Activated T-cell treated with anti-CD3 and anti-CD28 coated beads, Interleukin-2, amount 50 U/mL, for 24 hours (primary cell): ENCODE data around the gene THSD7B.

Source experiments
- DNase-seq: peaks from one replicate; pipeline ENCODE4 v3.0.0-alpha.2; 2020
- H3K27ac Mint-ChIP-seq: 2 replicates; pipeline ENCODE4 v1.8.0; 2020; ENCODE audit warnings: mild to moderate bottlenecking, mixed read lengths
- H3K27me3 Mint-ChIP-seq: 2 replicates; pipeline ENCODE4 v1.8.0; 2020; ENCODE audit warnings: mixed read lengths
- H3K36me3 Mint-ChIP-seq: 2 replicates; pipeline ENCODE4 v1.8.0; 2020; ENCODE audit warnings: low read depth, mixed read lengths
- H3K4me1 Mint-ChIP-seq: 2 replicates; pipeline ENCODE4 v1.8.0; 2020; ENCODE audit warnings: low read depth, mixed read lengths
- H3K4me3 Mint-ChIP-seq: 2 replicates; pipeline ENCODE4 v1.8.0; 2020; ENCODE audit warnings: mild to moderate bottlenecking, moderate library complexity, mixed read lengths
- H3K9me3 Mint-ChIP-seq: 2 replicates; pipeline ENCODE4 v1.8.0; 2020; ENCODE audit warnings: mixed read lengths

The THSD7B gene

GRCh38 chr2:137437386-137437785, 672.0 kb downstream of the THSD7B start:
- H3K27me3 Mint-ChIP-seq, result no peaks in the 10 kb centered on the region
- H3K4me3 Mint-ChIP-seq, result no peak overlapping the region
- DNase-seq, result no peak
- peaks cover 3% of the 10 kb centered on the region for H3K9me3 Mint-ChIP-seq
- no peak overlapping the region for H3K27ac Mint-ChIP-seq
- no peaks in the 10 kb centered on the region for H3K36me3 Mint-ChIP-seq
- no peaks in the 10 kb centered on the region for H3K4me1 Mint-ChIP-seq

- no peaks in the 10 kb centered on the region for H3K4me1 Mint-ChIP-seq
- H3K9me3 Mint-ChIP-seq, result peaks cover 6% of the 10 kb centered on the region
- no peak for DNase-seq
- no peak overlapping the region for H3K27ac Mint-ChIP-seq
- H3K4me3 Mint-ChIP-seq, result no peak overlapping the region
- no peaks in the 10 kb centered on the region for H3K27me3 Mint-ChIP-seq
- H3K36me3 Mint-ChIP-seq, result no peaks in the 10 kb centered on the region
These were observed 679.6 kb downstream of the THSD7B start for GRCh38 chr2:137444970-137445369.

DNA sequence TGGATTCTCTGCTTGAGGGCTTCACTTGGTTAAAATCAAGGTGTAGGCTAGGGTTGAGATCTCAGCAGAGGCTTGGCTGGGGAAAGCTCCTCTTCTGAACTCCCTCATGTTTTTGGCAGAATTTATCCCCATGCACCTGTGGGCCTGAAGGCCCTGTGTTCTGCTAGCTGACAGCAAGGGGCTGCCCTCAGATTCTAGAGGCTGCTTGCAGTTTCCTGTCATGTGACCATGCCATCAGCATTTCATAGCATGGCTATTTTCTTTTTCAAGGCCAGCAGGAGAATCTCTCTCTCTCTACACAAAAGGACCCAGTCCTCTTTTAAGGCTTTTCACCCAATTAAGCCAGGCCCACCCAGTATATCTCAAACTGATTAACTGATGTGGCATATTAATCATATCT, 684.1 kb downstream of the THSD7B start:
- no peak overlapping the region for H3K4me3 Mint-ChIP-seq
- H3K27me3 Mint-ChIP-seq, result no peaks in the 10 kb centered on the region
- H3K36me3 Mint-ChIP-seq, result no peaks in the 10 kb centered on the region
- peaks cover 6% of the 10 kb centered on the region for H3K9me3 Mint-ChIP-seq
- no peak overlapping the region for H3K27ac Mint-ChIP-seq
- DNase-seq, result no peak
- H3K4me1 Mint-ChIP-seq, result no peaks in the 10 kb centered on the region

DNA sequence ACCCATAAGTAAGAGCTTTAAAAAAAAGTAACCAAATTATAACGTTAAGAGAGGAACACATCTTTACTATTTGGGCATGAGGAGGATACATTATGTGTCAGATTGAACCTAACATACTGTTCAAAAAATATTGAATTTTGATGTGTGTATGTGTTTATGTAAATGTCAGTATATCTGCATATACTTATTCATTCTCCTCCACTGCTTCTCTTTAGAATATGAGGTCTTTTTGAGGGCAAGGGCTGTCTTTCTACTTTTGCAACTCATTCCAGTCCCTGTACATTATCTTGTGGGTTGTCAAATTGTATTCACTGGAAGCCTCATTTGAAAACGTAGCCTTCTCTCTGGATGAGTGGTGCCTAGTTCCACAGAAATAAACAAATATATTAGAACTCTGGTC, 689.5 kb downstream of the THSD7B start:
- Mint-ChIP-seq H3K4me3 (no peak overlapping the region), H3K9me3 (peaks cover 4% of the 10 kb centered on the region), H3K27ac (no peak overlapping the region), H3K27me3 (no peaks in the 10 kb centered on the region), H3K36me3 (no peaks in the 10 kb centered on the region), H3K4me1 (no peaks in the 10 kb centered on the region)
- DNase-seq, result no peak

- Mint-ChIP-seq H3K27me3 (no peaks in the 10 kb centered on the region), H3K4me3 (no peak overlapping the region), H3K4me1 (no peaks in the 10 kb centered on the region), H3K36me3 (no peaks in the 10 kb centered on the region), H3K9me3 (no peaks in the 10 kb centered on the region), H3K27ac (no peak overlapping the region)
- DNase-seq, result no peak
These were observed 702.0 kb downstream of the THSD7B start for GRCh38 chr2:137467246-137467862.

GRCh38 chr2:137493261-137493660, 727.9 kb downstream of the THSD7B start:
- no peaks in the 10 kb centered on the region for H3K4me1 Mint-ChIP-seq
- H3K4me3 Mint-ChIP-seq, result no peak overlapping the region
- H3K9me3 Mint-ChIP-seq, result peaks cover 7% of the 10 kb centered on the region
- H3K27me3 Mint-ChIP-seq, result no peaks in the 10 kb centered on the region
- H3K27ac Mint-ChIP-seq, result no peak overlapping the region
- DNase-seq, result no peak
- H3K36me3 Mint-ChIP-seq, result no peaks in the 10 kb centered on the region

- DNase-seq, result no peak
- Mint-ChIP-seq H3K4me1 (no peaks in the 10 kb centered on the region), H3K27me3 (no peaks in the 10 kb centered on the region), H3K27ac (no peak overlapping the region), H3K36me3 (no peaks in the 10 kb centered on the region), H3K4me3 (no peak overlapping the region), H3K9me3 (peaks cover 4% of the 10 kb centered on the region)
These were observed 735.3 kb downstream of the THSD7B start for GRCh38 chr2:137500599-137500998.

DNA sequence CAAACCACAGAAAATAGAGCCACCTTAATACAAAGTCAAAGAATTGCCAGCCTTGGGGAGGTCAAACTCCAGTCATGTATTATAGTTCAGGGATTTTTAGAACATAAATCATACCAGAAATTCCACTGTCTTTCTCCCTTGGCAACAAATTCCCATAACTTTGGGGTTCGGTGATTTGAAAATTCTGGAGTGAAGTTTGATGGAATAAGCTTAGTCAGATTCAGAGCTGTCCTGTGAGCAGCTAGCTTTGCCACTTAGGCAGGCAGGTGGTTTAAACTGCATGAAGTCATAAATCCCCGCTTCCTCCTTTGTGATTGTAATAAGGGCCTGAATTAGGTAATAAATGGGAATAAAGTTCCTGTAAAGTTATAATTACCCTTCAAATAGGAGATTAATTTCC, 741.9 kb downstream of the THSD7B start:
- Mint-ChIP-seq H3K36me3 (no peaks in the 10 kb centered on the region), H3K27ac (no peak overlapping the region), H3K4me3 (no peak overlapping the region), H3K9me3 (peaks cover 2% of the 10 kb centered on the region), H3K27me3 (no peaks in the 10 kb centered on the region), H3K4me1 (no peaks in the 10 kb centered on the region)
- DNase-seq, result no peak

DNA sequence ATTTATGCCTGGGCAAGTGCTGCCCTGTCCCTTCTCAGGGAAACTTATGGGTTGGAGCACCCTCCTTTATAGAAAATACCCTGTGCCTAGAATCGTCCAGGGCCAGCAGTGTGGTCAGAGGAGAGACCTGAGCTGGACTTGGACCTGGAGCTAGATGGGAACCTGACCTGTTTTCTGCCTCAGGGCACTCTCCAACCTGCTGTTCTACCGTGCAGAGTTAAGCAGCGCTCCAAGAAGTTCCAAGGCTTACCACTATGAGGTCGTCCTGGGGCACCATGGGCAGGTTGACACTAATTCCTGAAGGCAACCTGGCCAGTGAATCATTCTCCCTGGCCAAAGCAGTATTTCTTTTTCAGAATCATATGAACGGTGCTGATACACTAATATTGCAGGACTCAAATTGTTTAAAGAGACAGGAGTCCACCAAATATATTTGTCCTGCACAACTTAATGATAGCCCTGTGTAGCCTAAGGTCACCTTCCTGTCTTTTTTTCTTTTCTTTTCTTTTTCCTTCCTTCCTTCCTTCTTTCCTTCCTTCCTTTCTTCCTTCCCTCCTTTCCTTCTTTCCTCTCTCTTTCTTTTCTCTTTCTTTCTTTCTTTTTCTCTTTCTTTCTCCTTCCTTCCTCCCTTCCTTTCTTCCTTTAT, 743.5 kb downstream of the THSD7B start:
- H3K4me1 Mint-ChIP-seq, result no peaks in the 10 kb centered on the region
- H3K27me3 Mint-ChIP-seq, result no peaks in the 10 kb centered on the region
- peaks cover 2% of the 10 kb centered on the region for H3K9me3 Mint-ChIP-seq
- H3K4me3 Mint-ChIP-seq, result no peak overlapping the region
- H3K36me3 Mint-ChIP-seq, result no peaks in the 10 kb centered on the region
- H3K27ac Mint-ChIP-seq, result no peak overlapping the region
- no peak for DNase-seq

GRCh38 chr2:137511526-137511925, 746.2 kb downstream of the THSD7B start:
- Mint-ChIP-seq H3K36me3 (no peaks in the 10 kb centered on the region), H3K4me1 (no peaks in the 10 kb centered on the region), H3K27me3 (no peaks in the 10 kb centered on the region), H3K4me3 (no peak overlapping the region), H3K9me3 (peaks cover 2% of the 10 kb centered on the region), H3K27ac (no peak overlapping the region)
- no peak for DNase-seq

DNA sequence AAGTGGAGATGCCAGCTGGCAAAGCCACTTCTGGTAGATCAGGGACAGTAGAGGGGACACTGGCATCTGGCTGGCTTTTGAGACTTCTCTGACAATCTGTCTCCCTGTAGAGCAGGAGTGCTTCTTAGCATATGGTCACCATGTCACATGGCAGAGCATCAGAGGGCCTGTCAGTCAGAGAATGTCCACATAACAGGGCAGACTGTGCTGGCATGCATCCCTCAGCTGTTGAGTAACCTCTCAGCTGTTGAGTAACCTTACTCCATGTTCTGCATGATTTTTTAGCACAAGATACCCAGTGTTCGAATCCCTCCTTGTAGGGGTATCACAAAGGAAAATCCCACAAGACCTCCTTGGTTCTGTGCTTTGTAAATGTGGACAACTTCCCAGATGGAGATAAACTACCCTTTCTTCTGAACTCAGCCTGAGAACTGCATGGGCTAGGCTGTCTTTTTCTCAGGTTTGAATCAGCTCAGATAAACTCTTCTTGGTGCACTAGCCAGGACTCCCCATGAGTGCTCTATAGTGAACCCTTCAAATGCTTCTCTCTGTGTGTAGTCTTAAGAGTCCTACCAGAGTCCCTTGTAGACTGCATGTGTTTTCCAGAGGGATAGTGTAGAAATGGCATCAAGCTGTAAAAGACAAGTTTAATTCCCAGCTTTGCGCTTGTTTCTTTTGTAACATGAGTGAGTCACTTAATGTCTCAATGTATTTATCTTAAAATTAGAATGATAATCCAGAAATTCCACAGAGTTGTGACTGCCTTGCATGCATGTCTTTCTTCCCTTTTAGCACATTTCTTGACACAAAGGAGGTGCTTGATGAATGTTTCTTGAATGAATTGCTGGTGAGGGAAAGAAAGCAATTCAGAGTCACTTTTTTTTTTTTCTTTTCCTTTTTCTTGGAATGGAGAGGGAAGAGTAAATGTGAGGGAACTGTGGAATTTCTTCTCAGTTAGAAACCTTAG, 756.6 kb downstream of the THSD7B start:
- H3K27me3 Mint-ChIP-seq, result no peaks in the 10 kb centered on the region
- H3K4me1 Mint-ChIP-seq, result no peaks in the 10 kb centered on the region
- no peak overlapping the region for H3K4me3 Mint-ChIP-seq
- H3K9me3 Mint-ChIP-seq, result no peaks in the 10 kb centered on the region
- no peak for DNase-seq
- H3K27ac Mint-ChIP-seq, result no peak overlapping the region
- H3K36me3 Mint-ChIP-seq, result no peaks in the 10 kb centered on the region

DNA sequence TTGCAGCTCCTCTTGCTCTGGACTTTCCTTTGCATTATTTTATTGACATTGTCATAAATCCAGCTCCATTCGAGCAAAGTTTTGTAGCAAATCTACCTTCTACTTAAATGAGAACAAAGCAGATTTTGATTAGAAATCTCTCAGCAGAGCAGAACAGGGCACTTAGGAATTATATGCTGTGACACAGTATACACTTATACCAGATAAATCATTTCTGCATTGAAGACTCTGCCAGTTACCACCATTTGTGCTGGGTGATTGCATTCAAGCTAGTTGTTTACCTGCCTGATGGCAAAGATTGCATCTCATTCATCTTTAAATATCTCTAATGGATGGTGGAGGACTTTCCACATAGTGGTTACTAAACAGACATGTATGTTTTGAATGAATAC, 757.3 kb downstream of the THSD7B start:
- Mint-ChIP-seq H3K4me3 (no peak overlapping the region), H3K9me3 (no peaks in the 10 kb centered on the region)

GRCh38 chr2:137523931-137524330, 758.6 kb downstream of the THSD7B start:
- H3K27me3 Mint-ChIP-seq, result no peaks in the 10 kb centered on the region
- H3K4me3 Mint-ChIP-seq, result no peak overlapping the region
- no peaks in the 10 kb centered on the region for H3K36me3 Mint-ChIP-seq
- no peak overlapping the region for H3K27ac Mint-ChIP-seq
- no peaks in the 10 kb centered on the region for H3K4me1 Mint-ChIP-seq
- DNase-seq, result no peak
- no peaks in the 10 kb centered on the region for H3K9me3 Mint-ChIP-seq

More for the DNA sequence above, 757.3 kb downstream of the THSD7B start:
- Mint-ChIP-seq H3K36me3 (no peaks in the 10 kb centered on the region), H3K4me1 (no peaks in the 10 kb centered on the region), H3K27me3 (no peaks in the 10 kb centered on the region), H3K27ac (no peak overlapping the region)
- no peak for DNase-seq

GRCh38 chr2:137525132-137525531, 759.8 kb downstream of the THSD7B start:
- no peaks in the 10 kb centered on the region for H3K4me1 Mint-ChIP-seq
- no peaks in the 10 kb centered on the region for H3K27me3 Mint-ChIP-seq
- H3K4me3 Mint-ChIP-seq, result no peak overlapping the region
- H3K36me3 Mint-ChIP-seq, result no peaks in the 10 kb centered on the region
- no peaks in the 10 kb centered on the region for H3K9me3 Mint-ChIP-seq
- no peak for DNase-seq
- H3K27ac Mint-ChIP-seq, result no peak overlapping the region
